OCI-LY1 (cell line): Measurements from ENCODE around the gene PCDH12.

ENCODE experiments used
- H2AFZ ChIP-seq: fragments of 200-600 bp; sonication (generic), shearing (Covaris generic); 2 replicates; pipeline ENCODE4 v1.6.0; 2014; ENCODE audit warnings: antibody characterized with exemption, mild to moderate bottlenecking, low read length
- H3F3A ChIP-seq: fragments of 200-600 bp; sonication (generic), shearing (Covaris generic); 2 replicates; pipeline ENCODE4 v1.6.0; 2014; ENCODE audit warnings: mild to moderate bottlenecking, antibody characterized with exemption, low read length, moderate library complexity; ENCODE audit not compliant: insufficient read depth
- H3K27ac ChIP-seq: fragments of 200-600 bp; sonication (generic); 2 replicates; pipeline ENCODE4 v1.5.1; 2014; ENCODE audit warnings: low read length, mixed run types, mild to moderate bottlenecking, low read depth; ENCODE audit not compliant: poor library complexity, severe bottlenecking
- H3K27me3 ChIP-seq: fragments of 200-600 bp; sonication (generic); 2 replicates; pipeline ENCODE4 v1.6.0; 2014; ENCODE audit warnings: antibody characterized with exemption, mild to moderate bottlenecking, low read length, moderate library complexity; ENCODE audit not compliant: insufficient read depth
- H3K36me3 ChIP-seq: fragments of 200-600 bp; sonication (generic); 2 replicates; pipeline ENCODE4 v1.6.1; 2014; ENCODE audit warnings: mild to moderate bottlenecking, antibody characterized with exemption, low read length, moderate library complexity, mixed read lengths; ENCODE audit not compliant: insufficient read depth
- H3K4me1 ChIP-seq: fragments of 200-600 bp; sonication (generic); 2 replicates; pipeline ENCODE4 v1.5.1; 2014; ENCODE audit warnings: mild to moderate bottlenecking, low read length, moderate library complexity; ENCODE audit not compliant: insufficient read depth, severe bottlenecking
- H3K4me2 ChIP-seq: fragments of 200-600 bp; sonication (generic), shearing (Covaris generic); 2 replicates; pipeline ENCODE4 v1.6.1; 2014; ENCODE audit warnings: low read length
- H3K4me3 ChIP-seq: fragments of 200-600 bp; sonication (generic); 2 replicates; pipeline ENCODE4 v1.5.1; 2014; ENCODE audit warnings: low read length, low read depth, mild to moderate bottlenecking, mixed read lengths; ENCODE audit not compliant: poor library complexity, severe bottlenecking
- H3K79me2 ChIP-seq: fragments of 200-600 bp; shearing (Covaris generic); 2 replicates; pipeline ENCODE4 v1.6.1; 2016; ENCODE audit warnings: mixed run types, low read length, mixed read lengths; ENCODE audit not compliant: insufficient read depth
- H3K9ac ChIP-seq: fragments of 200-600 bp; sonication (generic), shearing (Covaris generic); 2 replicates; pipeline ENCODE4 v1.6.1; 2014; ENCODE audit warnings: mild to moderate bottlenecking, low read length, mixed read lengths
- H3K9me2 ChIP-seq: fragments of 200-600 bp; sonication (generic), shearing (Covaris generic); 2 replicates; pipeline ENCODE4 v1.6.1; 2014; ENCODE audit warnings: low read depth, mild to moderate bottlenecking, low read length, mixed read lengths
- H3K9me3 ChIP-seq: fragments of 200-600 bp; shearing (Covaris generic); 2 replicates; pipeline ENCODE4 v1.6.1; 2014; ENCODE audit warnings: low read length, mixed read lengths
- H4K20me1 ChIP-seq: fragments of 200-600 bp; sonication (generic), shearing (Covaris generic); 2 replicates; pipeline ENCODE4 v1.6.0; 2016; ENCODE audit warnings: mild to moderate bottlenecking, low read length; ENCODE audit not compliant: insufficient read depth
- EZH2 ChIP-seq: fragments of 200-600 bp; sonication (generic), shearing (Covaris generic); IDR thresholded peaks from 2 replicates; pipeline ENCODE4 v1.8.0; 2017; ENCODE audit warnings: borderline replicate concordance, mixed run types, mild to moderate bottlenecking, antibody characterized with exemption, low read length, moderate library complexity, mixed read lengths
- TF ChIP-seq, protein P1 (sequence below): fragments of 200-600 bp; sonication (generic), shearing (Covaris generic); IDR thresholded peaks from 2 replicates; pipeline ENCODE4 v1.5.1; 2017; ENCODE audit warnings: mild to moderate bottlenecking, antibody characterized with exemption, low read length, moderate library complexity, mixed read lengths

Gene PCDH12

GRCh38 chr5:141904551-141904950 lies 53.5 kb downstream of the PCDH12 start:
- no peaks in the 10 kb centered on the region for H3F3A ChIP-seq

DNA sequence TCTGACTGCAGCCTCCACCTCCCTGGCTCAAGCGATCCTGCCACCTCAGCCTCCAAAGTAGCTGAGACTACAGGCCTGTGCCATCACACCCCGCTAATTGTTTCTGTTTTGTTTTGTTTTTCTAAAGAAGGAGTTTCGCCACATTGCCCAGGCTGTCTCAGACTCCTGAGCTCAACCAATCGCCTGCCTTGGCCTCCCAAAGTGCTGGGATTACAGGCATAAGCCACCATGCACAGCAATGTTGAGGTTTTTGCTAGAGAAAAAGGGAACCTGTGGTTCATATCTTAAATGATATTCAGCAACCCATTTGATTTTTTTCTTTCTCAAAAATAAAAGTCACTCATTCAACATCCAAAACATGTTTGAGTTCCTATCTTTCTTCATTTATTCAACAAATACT lies 54.7 kb downstream of the PCDH12 start:
- Histone ChIP-seq H3F3A (no peaks in the 10 kb centered on the region), H3K4me2 (no peak overlapping the region), H3K9ac (no peak overlapping the region), H3K27me3 (no peaks in the 10 kb centered on the region; the same call in 1 of the 2 replicates), H3K9me2 (no peaks in the 10 kb centered on the region), H3K9me3 (peaks cover 2% of the 10 kb centered on the region; the same call in 1 of the 2 replicates), H3K4me1 (no peaks in the 10 kb centered on the region), H2AFZ (no peak overlapping the region), H3K27ac (no peak overlapping the region), H3K4me3 (no peak overlapping the region), H3K79me2 (no peaks in the 10 kb centered on the region), H3K36me3 (no peaks in the 10 kb centered on the region), H4K20me1 (no peaks in the 10 kb centered on the region)
- TF ChIP-seq, protein P1, sequence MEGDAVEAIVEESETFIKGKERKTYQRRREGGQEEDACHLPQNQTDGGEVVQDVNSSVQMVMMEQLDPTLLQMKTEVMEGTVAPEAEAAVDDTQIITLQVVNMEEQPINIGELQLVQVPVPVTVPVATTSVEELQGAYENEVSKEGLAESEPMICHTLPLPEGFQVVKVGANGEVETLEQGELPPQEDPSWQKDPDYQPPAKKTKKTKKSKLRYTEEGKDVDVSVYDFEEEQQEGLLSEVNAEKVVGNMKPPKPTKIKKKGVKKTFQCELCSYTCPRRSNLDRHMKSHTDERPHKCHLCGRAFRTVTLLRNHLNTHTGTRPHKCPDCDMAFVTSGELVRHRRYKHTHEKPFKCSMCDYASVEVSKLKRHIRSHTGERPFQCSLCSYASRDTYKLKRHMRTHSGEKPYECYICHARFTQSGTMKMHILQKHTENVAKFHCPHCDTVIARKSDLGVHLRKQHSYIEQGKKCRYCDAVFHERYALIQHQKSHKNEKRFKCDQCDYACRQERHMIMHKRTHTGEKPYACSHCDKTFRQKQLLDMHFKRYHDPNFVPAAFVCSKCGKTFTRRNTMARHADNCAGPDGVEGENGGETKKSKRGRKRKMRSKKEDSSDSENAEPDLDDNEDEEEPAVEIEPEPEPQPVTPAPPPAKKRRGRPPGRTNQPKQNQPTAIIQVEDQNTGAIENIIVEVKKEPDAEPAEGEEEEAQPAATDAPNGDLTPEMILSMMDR: no peak
- no peak for TF ChIP-seq EZH2

More at GRCh38 chr5:141904551-141904950, 53.5 kb downstream of the PCDH12 start:
- Histone ChIP-seq H3K9me3 (peaks cover 2% of the 10 kb centered on the region; the same call in 1 of the 2 replicates), H2AFZ (no peak overlapping the region), H3K9ac (no peak overlapping the region), H3K27me3 (no peaks in the 10 kb centered on the region; the same call in 1 of the 2 replicates), H3K4me1 (no peaks in the 10 kb centered on the region), H3K27ac (no peak overlapping the region), H3K4me2 (no peak overlapping the region), H3K36me3 (no peaks in the 10 kb centered on the region), H3K4me3 (no peak overlapping the region), H4K20me1 (no peaks in the 10 kb centered on the region), H3K79me2 (no peaks in the 10 kb centered on the region), H3K9me2 (no peaks in the 10 kb centered on the region)
- TF ChIP-seq, protein P1: no peak
- TF ChIP-seq EZH2: no peak

GRCh38 chr5:141902015-141902814 lies 55.8 kb downstream of the PCDH12 start:
- no peaks in the 10 kb centered on the region for H3K79me2 ChIP-seq
- H3K4me1 ChIP-seq: no peaks in the 10 kb centered on the region
- H3K4me3 ChIP-seq: no peak overlapping the region
- H3K9me2 ChIP-seq: no peaks in the 10 kb centered on the region
- H3K27ac ChIP-seq: no peak overlapping the region
- H2AFZ ChIP-seq: no peak overlapping the region
- H3F3A ChIP-seq: no peaks in the 10 kb centered on the region
- no peaks in the 10 kb centered on the region for H4K20me1 ChIP-seq
- no peak overlapping the region for H3K9ac ChIP-seq
- H3K36me3 ChIP-seq: no peaks in the 10 kb centered on the region
- H3K9me3 ChIP-seq: peaks cover 2% of the 10 kb centered on the region; the same call in 1 of the 2 replicates
- TF ChIP-seq, protein P1: no peak
- TF ChIP-seq EZH2: no peak
- no peak overlapping the region for H3K4me2 ChIP-seq
- no peaks in the 10 kb centered on the region; the same call in 1 of the 2 replicates for H3K27me3 ChIP-seq
